ENCODE data around the gene MSI2. TPM values are rescaled to one million over a fixed set of nuclear protein-coding genes. Genes with fewer than 3 reads are reported as not detected.

MSI2 gene
- total RNA-seq, result 52.5 TPM
- polyA plus RNA-seq, result 25.3 TPM
- long read RNA-seq, donor 1, full-length matches to known transcripts, result 1 of 1 reads
- long read RNA-seq, donor 1, partial matches to known transcripts, result 0 of 1 reads
- long read RNA-seq, donor 1, other reads (novel, unspliced or antisense), result 0 of 1 reads
- long read RNA-seq, donor 2, result 0 reads
- long read RNA-seq, donor 3, full-length matches to known transcripts, result 12 of 19 reads
- long read RNA-seq, donor 3, partial matches to known transcripts, result 7 of 19 reads
- long read RNA-seq, donor 3, other reads (novel, unspliced or antisense), result 0 of 19 reads
- long read RNA-seq, donor 4, full-length matches to known transcripts, result 8 of 8 reads
- long read RNA-seq, donor 4, partial matches to known transcripts, result 0 of 8 reads
- long read RNA-seq, donor 4, other reads (novel, unspliced or antisense), result 0 of 8 reads
- long read RNA-seq, donor 5, full-length matches to known transcripts, result 21 of 26 reads
- long read RNA-seq, donor 5, partial matches to known transcripts, result 5 of 26 reads
- long read RNA-seq, donor 5, other reads (novel, unspliced or antisense), result 0 of 26 reads
- long read RNA-seq, donor 6, full-length matches to known transcripts, result 13 of 21 reads
- long read RNA-seq, donor 6, partial matches to known transcripts, result 8 of 21 reads
- long read RNA-seq, donor 6, other reads (novel, unspliced or antisense), result 0 of 21 reads
- long read RNA-seq, donor 7, full-length matches to known transcripts, result 8 of 8 reads
- long read RNA-seq, donor 7, partial matches to known transcripts, result 0 of 8 reads
- long read RNA-seq, donor 7, other reads (novel, unspliced or antisense), result 0 of 8 reads
- long read RNA-seq, donor 8, full-length matches to known transcripts, result 6 of 6 reads
- long read RNA-seq, donor 8, partial matches to known transcripts, result 0 of 6 reads
- long read RNA-seq, donor 8, other reads (novel, unspliced or antisense), result 0 of 6 reads
- long read RNA-seq, donor 9, full-length matches to known transcripts, result 3 of 3 reads
- long read RNA-seq, donor 9, partial matches to known transcripts, result 0 of 3 reads
- long read RNA-seq, donor 9, other reads (novel, unspliced or antisense), result 0 of 3 reads
- long read RNA-seq, donor 10, full-length matches to known transcripts, result 3 of 8 reads
- long read RNA-seq, donor 10, partial matches to known transcripts, result 5 of 8 reads
- long read RNA-seq, donor 10, other reads (novel, unspliced or antisense), result 0 of 8 reads

- Histone ChIP-seq H3K4me3 (ENCODE audit: low read length in 2 of 2) (peak within 1 kb of the TSS; percentile 79 to 90), H3K36me3 (ENCODE audit: control insufficient read depth in 2 of 2, insufficient read depth in 2 of 2, low read length in 1 of 2) (peaks cover 0 to 8% of the 10 kb centered on the region in 2 donors), H3K27ac (ENCODE audit: low read depth in 1 of 2, low read length in 1 of 2) (peak within 1 kb of the TSS; percentile 77 to 84), H3K27me3 (ENCODE audit: control insufficient read depth in 2 of 2, insufficient read depth in 1 of 2, low read length in 1 of 2) (no peaks in the 10 kb centered on the region), H3K9me3 (ENCODE audit: control insufficient read depth in 2 of 2, insufficient read depth in 1 of 2, low read length in 1 of 2) (no peaks in the 10 kb centered on the region), H3K4me1 (ENCODE audit: control insufficient read depth in 2 of 2, insufficient read depth in 2 of 2, low read length in 2 of 2) (peaks cover 9 to 29% of the 10 kb centered on the region in 2 donors)
- under 1% methylated on average over 88 of the region's 88 CpGs for WGBS
- peak in 8 of 9 donors; percentile 69 to 94 (median 84) for DNase-seq (ENCODE audit: low read depth in 6 of 9, low spot score in 9 of 9)
Measured at GRCh38 chr17:57255776-57256681, at the start of gene MSI2. Gene MSI2, plus strand, starts transcription at chr17:57256523. Its CDS starts 220 bp downstream, at chr17:57256743.

GRCh38 chr17:57206928-57207327 lies 49.4 kb upstream of the MSI2 start:
- 96% methylated on average over 1 of the region's 1 CpG for WGBS
- Histone ChIP-seq H3K4me1 (ENCODE audit: control insufficient read depth in 2 of 2, insufficient read depth in 2 of 2, low read length in 2 of 2) (no peaks in the 10 kb centered on the region), H3K4me3 (ENCODE audit: low read length in 2 of 2) (no peak overlapping the region), H3K27ac (ENCODE audit: low read depth in 1 of 2, low read length in 1 of 2) (no peak overlapping the region), H3K27me3 (ENCODE audit: control insufficient read depth in 2 of 2, insufficient read depth in 1 of 2, low read length in 1 of 2) (no peaks in the 10 kb centered on the region), H3K36me3 (ENCODE audit: control insufficient read depth in 2 of 2, insufficient read depth in 2 of 2, low read length in 1 of 2) (no peaks in the 10 kb centered on the region), H3K9me3 (ENCODE audit: control insufficient read depth in 2 of 2, insufficient read depth in 1 of 2, low read length in 1 of 2) (no peaks in the 10 kb centered on the region)
- DNase-seq (ENCODE audit: low read depth in 6 of 9, low spot score in 9 of 9), result no peak

GRCh38 chr17:57207396-57207795 lies 48.9 kb upstream of the MSI2 start:
- Histone ChIP-seq H3K4me1 (ENCODE audit: control insufficient read depth in 2 of 2, insufficient read depth in 2 of 2, low read length in 2 of 2) (no peaks in the 10 kb centered on the region), H3K27me3 (ENCODE audit: control insufficient read depth in 2 of 2, insufficient read depth in 1 of 2, low read length in 1 of 2) (no peaks in the 10 kb centered on the region), H3K4me3 (ENCODE audit: low read length in 2 of 2) (no peak overlapping the region), H3K27ac (ENCODE audit: low read depth in 1 of 2, low read length in 1 of 2) (no peak overlapping the region), H3K9me3 (ENCODE audit: control insufficient read depth in 2 of 2, insufficient read depth in 1 of 2, low read length in 1 of 2) (no peaks in the 10 kb centered on the region), H3K36me3 (ENCODE audit: control insufficient read depth in 2 of 2, insufficient read depth in 2 of 2, low read length in 1 of 2) (no peaks in the 10 kb centered on the region)
- WGBS, result 93% methylated on average over 2 of the region's 2 CpGs
- DNase-seq (ENCODE audit: low read depth in 6 of 9, low spot score in 9 of 9), result no peak

- no peaks in the 10 kb centered on the region for H3K9me3 ChIP-seq (ENCODE audit: control insufficient read depth in 2 of 2, insufficient read depth in 1 of 2, low read length in 1 of 2)
- H3K4me3 ChIP-seq (ENCODE audit: low read length in 2 of 2), result no peak overlapping the region
- H3K4me1 ChIP-seq (ENCODE audit: control insufficient read depth in 2 of 2, insufficient read depth in 2 of 2, low read length in 2 of 2), result no peaks in the 10 kb centered on the region
- H3K36me3 ChIP-seq (ENCODE audit: control insufficient read depth in 2 of 2, insufficient read depth in 2 of 2, low read length in 1 of 2), result no peaks in the 10 kb centered on the region
- no peak for DNase-seq (ENCODE audit: low read depth in 6 of 9, low spot score in 9 of 9)
- no peaks in the 10 kb centered on the region for H3K27me3 ChIP-seq (ENCODE audit: control insufficient read depth in 2 of 2, insufficient read depth in 1 of 2, low read length in 1 of 2)
- no peak overlapping the region for H3K27ac ChIP-seq (ENCODE audit: low read depth in 1 of 2, low read length in 1 of 2)
Measured at GRCh38 chr17:57210224-57210553, 46.1 kb upstream of the MSI2 start.

- Histone ChIP-seq H3K27ac (ENCODE audit: low read depth in 1 of 2, low read length in 1 of 2) (no peak overlapping the region), H3K36me3 (ENCODE audit: control insufficient read depth in 2 of 2, insufficient read depth in 2 of 2, low read length in 1 of 2) (no peaks in the 10 kb centered on the region), H3K4me3 (ENCODE audit: low read length in 2 of 2) (no peak overlapping the region), H3K9me3 (ENCODE audit: control insufficient read depth in 2 of 2, insufficient read depth in 1 of 2, low read length in 1 of 2) (no peaks in the 10 kb centered on the region), H3K27me3 (ENCODE audit: control insufficient read depth in 2 of 2, insufficient read depth in 1 of 2, low read length in 1 of 2) (no peaks in the 10 kb centered on the region), H3K4me1 (ENCODE audit: control insufficient read depth in 2 of 2, insufficient read depth in 2 of 2, low read length in 2 of 2) (no peaks in the 10 kb centered on the region)
- WGBS, result 83% methylated on average over 3 of the region's 3 CpGs
- no peak for DNase-seq (ENCODE audit: low read depth in 6 of 9, low spot score in 9 of 9)
Measured at GRCh38 chr17:57210972-57211411, 45.3 kb upstream of the MSI2 start.

GRCh38 chr17:57211543-57211942 lies 44.8 kb upstream of the MSI2 start:
- Histone ChIP-seq H3K27ac (ENCODE audit: low read depth in 1 of 2, low read length in 1 of 2) (no peak overlapping the region), H3K4me1 (ENCODE audit: control insufficient read depth in 2 of 2, insufficient read depth in 2 of 2, low read length in 2 of 2) (no peaks in the 10 kb centered on the region), H3K27me3 (ENCODE audit: control insufficient read depth in 2 of 2, insufficient read depth in 1 of 2, low read length in 1 of 2) (no peaks in the 10 kb centered on the region), H3K9me3 (ENCODE audit: control insufficient read depth in 2 of 2, insufficient read depth in 1 of 2, low read length in 1 of 2) (no peaks in the 10 kb centered on the region), H3K4me3 (ENCODE audit: low read length in 2 of 2) (no peak overlapping the region), H3K36me3 (ENCODE audit: control insufficient read depth in 2 of 2, insufficient read depth in 2 of 2, low read length in 1 of 2) (no peaks in the 10 kb centered on the region)
- no peak for DNase-seq (ENCODE audit: low read depth in 6 of 9, low spot score in 9 of 9)
- 96% methylated on average over 4 of the region's 4 CpGs for WGBS

GRCh38 chr17:57213180-57213825 lies 43.0 kb upstream of the MSI2 start:
- H3K9me3 ChIP-seq (ENCODE audit: control insufficient read depth in 2 of 2, insufficient read depth in 1 of 2, low read length in 1 of 2), result no peaks in the 10 kb centered on the region
- no peak for DNase-seq (ENCODE audit: low read depth in 6 of 9, low spot score in 9 of 9)
- H3K27ac ChIP-seq (ENCODE audit: low read depth in 1 of 2, low read length in 1 of 2), result no peak overlapping the region
- H3K4me3 ChIP-seq (ENCODE audit: low read length in 2 of 2), result no peak overlapping the region
- no peaks in the 10 kb centered on the region for H3K4me1 ChIP-seq (ENCODE audit: control insufficient read depth in 2 of 2, insufficient read depth in 2 of 2, low read length in 2 of 2)
- H3K27me3 ChIP-seq (ENCODE audit: control insufficient read depth in 2 of 2, insufficient read depth in 1 of 2, low read length in 1 of 2), result no peaks in the 10 kb centered on the region
- H3K36me3 ChIP-seq (ENCODE audit: control insufficient read depth in 2 of 2, insufficient read depth in 2 of 2, low read length in 1 of 2), result no peaks in the 10 kb centered on the region
- 96% methylated on average over 5 of the region's 5 CpGs for whole genome bisulfite sequencing

- H3K27me3 ChIP-seq (ENCODE audit: control insufficient read depth in 2 of 2, insufficient read depth in 1 of 2, low read length in 1 of 2), result no peaks in the 10 kb centered on the region
- H3K9me3 ChIP-seq (ENCODE audit: control insufficient read depth in 2 of 2, insufficient read depth in 1 of 2, low read length in 1 of 2), result no peaks in the 10 kb centered on the region
- H3K36me3 ChIP-seq (ENCODE audit: control insufficient read depth in 2 of 2, insufficient read depth in 2 of 2, low read length in 1 of 2), result no peaks in the 10 kb centered on the region
- no peaks in the 10 kb centered on the region for H3K4me1 ChIP-seq (ENCODE audit: control insufficient read depth in 2 of 2, insufficient read depth in 2 of 2, low read length in 2 of 2)
- no peak for DNase-seq (ENCODE audit: low read depth in 6 of 9, low spot score in 9 of 9)
- no peak overlapping the region for H3K27ac ChIP-seq (ENCODE audit: low read depth in 1 of 2, low read length in 1 of 2)
- no peak overlapping the region for H3K4me3 ChIP-seq (ENCODE audit: low read length in 2 of 2)
- 89% methylated on average over 8 of the region's 8 CpGs for WGBS
Measured at GRCh38 chr17:57215317-57215716, 41.0 kb upstream of the MSI2 start.
